HepG2 (cell line): ENCODE results near the gene DMAC1. TPM values are rescaled to one million over a fixed set of nuclear protein-coding genes. Genes with fewer than 3 reads are reported as not detected.

Source experiments
- ATF4 ChIP-seq, 2 experiments: fragments of 450-650 bp in 1 of 2; sonication (generic) in 1 of 2; formaldehyde crosslinking; IDR thresholded peaks; 2 replicates each; pipeline versions ENCODE4 v1.5.0 to v1.8.0; 2020 to 2022; ENCODE audit warnings: mild to moderate bottlenecking in 1 of 2, missing genetic modification reagents in 1 of 2
- DDIT3 ChIP-seq: sonication (generic); formaldehyde crosslinking; IDR thresholded peaks from 2 replicates; pipeline ENCODE4 v1.4.0; 2020; ENCODE audit warnings: mild to moderate bottlenecking, missing genetic modification reagents
- HNF1A ChIP-seq, 2 experiments: sonication (generic) in 1 of 2; formaldehyde crosslinking in 1 of 2; IDR thresholded peaks; 2 replicates each; pipeline versions ENCODE4 v1.4.0 to v1.6.1; 2016 to 2020; ENCODE audit warnings: borderline replicate concordance in 1 of 2, low read depth in 1 of 2, mild to moderate bottlenecking in 1 of 2, missing genetic modification reagents in 1 of 2
- IRF2 ChIP-seq: IDR thresholded peaks from 2 replicates; pipeline ENCODE4 v1.6.1; 2018; ENCODE audit warnings: missing genetic modification reagents, missing compliant biosample characterization
- IRX3 ChIP-seq: sonication (generic); formaldehyde crosslinking; IDR thresholded peaks from 2 replicates; pipeline ENCODE4 v1.8.1; 2023; ENCODE audit warnings: mild to moderate bottlenecking, low read depth, missing genetic modification reagents, borderline replicate concordance
- NAIF1 ChIP-seq: sonication (generic); formaldehyde crosslinking; IDR thresholded peaks from 2 replicates; pipeline ENCODE4 v1.5.0; 2020; ENCODE audit warnings: mild to moderate bottlenecking, missing genetic modification reagents, borderline replicate concordance
- SYNCRIP ChIP-seq: fragments of 200-400 bp; formaldehyde crosslinking; IDR thresholded peaks from 2 replicates; pipeline ENCODE4 v1.6.1; 2018; ENCODE audit warnings: mild to moderate bottlenecking, low read depth, low read length; ENCODE audit not compliant: insufficient read depth
- XBP1 ChIP-seq: sonication (generic); formaldehyde crosslinking; IDR thresholded peaks from 2 replicates; pipeline ENCODE4 v1.5.0; 2020; ENCODE audit warnings: missing genetic modification reagents
- ZEB1 ChIP-seq: IDR thresholded peaks from 2 replicates; pipeline ENCODE4 v1.6.1; 2012; ENCODE audit warnings: mild to moderate bottlenecking, low read depth, inconsistent platforms; ENCODE audit not compliant: insufficient replicate concordance
- ZNF121 ChIP-seq: sonication (generic); formaldehyde crosslinking; IDR thresholded peaks from 2 replicates; pipeline ENCODE4 v1.5.0; 2020; ENCODE audit warnings: mild to moderate bottlenecking, missing genetic modification reagents
- polyA plus RNA-seq, 8 experiments: library from polyadenylated mRNA; depleted of rRNA in 3 of 8; stranded (reverse) in 7 of 8; unstranded in 1 of 8; fragments of >200 nt; fragmentation: Illumina TruSeq in 4 of 8; extraction: Trizol in 4 of 8; gene quantifications; 2 replicates each; pipeline versions ENCODE4 v1.2.1 to v1.2.3, GENCODE V29; 2011 to 2016; ENCODE audit warnings: low read depth in 4 of 8, missing spikeins in 1 of 8, mixed read lengths in 1 of 8; ENCODE audit not compliant: insufficient read depth in 1 of 8
- total RNA-seq, 5 experiments: library from RNA; depleted of rRNA; stranded (reverse); fragments of >200 nt; fragmentation: Illumina TruSeq; extraction: Trizol; gene quantifications; 2 replicates each; pipeline ENCODE4 v1.2.3, GENCODE V29; 2016; ENCODE audit warnings: low read depth in 1 of 5
- TF ChIP-seq, protein P1 (sequence below): sonication (generic); formaldehyde crosslinking; IDR thresholded peaks from 2 replicates; pipeline ENCODE4 v1.4.0; 2020; ENCODE audit warnings: missing genetic modification reagents, borderline replicate concordance
- TF ChIP-seq, protein P2 (sequence below): sonication (generic); formaldehyde crosslinking; IDR thresholded peaks from 2 replicates; pipeline ENCODE4 v1.8.1; 2023; ENCODE audit warnings: missing genetic modification reagents, mild to moderate bottlenecking, borderline replicate concordance
- TF ChIP-seq, protein P3 (sequence below): sonication (generic); formaldehyde crosslinking; IDR thresholded peaks from 2 replicates; pipeline ENCODE4 v1.5.1; 2020; ENCODE audit warnings: mild to moderate bottlenecking, missing genetic modification reagents, moderate library complexity

Gene DMAC1
- total and polyA plus RNA-seq, 2 of the 13 experiments (the other 11 are each of a cell fraction or from before 2014, with no cell fraction given): 44.3 to 72.9 TPM

DNA sequence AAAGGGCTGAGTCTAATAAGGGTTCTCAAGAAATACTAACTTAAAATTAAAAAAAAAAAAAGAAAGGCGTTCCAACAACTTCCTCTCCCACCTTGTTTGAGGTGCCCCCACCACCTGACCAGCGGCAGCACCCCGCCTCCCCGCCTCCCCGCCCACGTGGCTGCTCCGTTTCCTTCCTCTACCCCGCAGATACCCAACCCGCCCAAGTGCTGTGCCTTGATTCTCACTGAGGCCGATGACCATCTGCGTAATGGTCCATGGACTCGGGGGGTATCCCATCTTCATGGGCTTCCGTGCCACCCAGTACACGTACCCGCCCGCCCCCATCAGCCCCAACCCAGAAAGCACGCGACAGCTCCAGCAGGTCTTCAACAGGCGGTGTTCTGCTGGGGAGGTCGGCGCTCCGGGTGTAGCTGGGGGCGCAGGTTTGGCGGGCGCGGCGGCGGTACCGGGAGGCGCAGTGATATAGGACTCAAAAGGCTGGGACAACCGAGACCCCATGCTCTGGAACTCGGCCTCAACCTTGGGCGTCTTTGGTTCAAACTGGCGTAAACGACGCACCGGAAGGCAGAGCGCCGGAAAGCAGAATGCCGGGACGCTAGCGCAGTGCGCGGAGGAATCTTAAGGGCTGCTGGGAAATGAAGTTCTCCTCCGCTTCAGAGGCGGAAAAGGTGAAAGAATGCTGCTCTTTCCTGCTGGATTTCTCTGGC lies at the start of gene DMAC1 (continued):
- TF ChIP-seq IRF2 (CRISPR knock-in tag) (peak; percentile 86), ZNF121 (CRISPR knock-in tag) (no peak), SYNCRIP (no peak), ZEB1 (no peak), ATF4 (CRISPR knock-in tag; IDR thresholded peaks at IDR 0.05) (no peak), DDIT3 (CRISPR knock-in tag) (no peak), NAIF1 (CRISPR knock-in tag) (peak; percentile 99), IRX3 (CRISPR knock-in tag) (no peak), XBP1 (CRISPR knock-in tag) (no peak), HNF1A (IDR thresholded peaks at IDR 0.05; ENCODE audit: low read depth) (no peak), HNF1A (CRISPR knock-in tag; IDR thresholded peaks at IDR 0.05; ENCODE audit: borderline replicate concordance) (no peak)
- TF ChIP-seq, protein P1, sequence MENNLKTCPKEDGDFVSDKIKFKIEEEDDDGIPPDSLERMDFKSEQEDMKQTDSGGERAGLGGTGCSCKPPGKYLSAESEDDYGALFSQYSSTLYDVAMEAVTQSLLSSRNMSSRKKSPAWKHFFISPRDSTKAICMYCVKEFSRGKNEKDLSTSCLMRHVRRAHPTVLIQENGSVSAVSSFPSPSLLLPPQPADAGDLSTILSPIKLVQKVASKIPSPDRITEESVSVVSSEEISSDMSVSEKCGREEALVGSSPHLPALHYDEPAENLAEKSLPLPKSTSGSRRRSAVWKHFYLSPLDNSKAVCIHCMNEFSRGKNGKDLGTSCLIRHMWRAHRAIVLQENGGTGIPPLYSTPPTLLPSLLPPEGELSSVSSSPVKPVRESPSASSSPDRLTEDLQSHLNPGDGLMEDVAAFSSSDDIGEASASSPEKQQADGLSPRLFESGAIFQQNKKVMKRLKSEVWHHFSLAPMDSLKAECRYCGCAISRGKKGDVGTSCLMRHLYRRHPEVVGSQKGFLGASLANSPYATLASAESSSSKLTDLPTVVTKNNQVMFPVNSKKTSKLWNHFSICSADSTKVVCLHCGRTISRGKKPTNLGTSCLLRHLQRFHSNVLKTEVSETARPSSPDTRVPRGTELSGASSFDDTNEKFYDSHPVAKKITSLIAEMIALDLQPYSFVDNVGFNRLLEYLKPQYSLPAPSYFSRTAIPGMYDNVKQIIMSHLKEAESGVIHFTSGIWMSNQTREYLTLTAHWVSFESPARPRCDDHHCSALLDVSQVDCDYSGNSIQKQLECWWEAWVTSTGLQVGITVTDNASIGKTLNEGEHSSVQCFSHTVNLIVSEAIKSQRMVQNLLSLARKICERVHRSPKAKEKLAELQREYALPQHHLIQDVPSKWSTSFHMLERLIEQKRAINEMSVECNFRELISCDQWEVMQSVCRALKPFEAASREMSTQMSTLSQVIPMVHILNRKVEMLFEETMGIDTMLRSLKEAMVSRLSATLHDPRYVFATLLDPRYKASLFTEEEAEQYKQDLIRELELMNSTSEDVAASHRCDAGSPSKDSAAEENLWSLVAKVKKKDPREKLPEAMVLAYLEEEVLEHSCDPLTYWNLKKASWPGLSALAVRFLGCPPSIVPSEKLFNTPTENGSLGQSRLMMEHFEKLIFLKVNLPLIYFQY: no peak
- TF ChIP-seq, protein P2, sequence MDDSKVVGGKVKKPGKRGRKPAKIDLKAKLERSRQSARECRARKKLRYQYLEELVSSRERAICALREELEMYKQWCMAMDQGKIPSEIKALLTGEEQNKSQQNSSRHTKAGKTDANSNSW (CRISPR knock-in tag): no peak
- TF ChIP-seq, protein P3, sequence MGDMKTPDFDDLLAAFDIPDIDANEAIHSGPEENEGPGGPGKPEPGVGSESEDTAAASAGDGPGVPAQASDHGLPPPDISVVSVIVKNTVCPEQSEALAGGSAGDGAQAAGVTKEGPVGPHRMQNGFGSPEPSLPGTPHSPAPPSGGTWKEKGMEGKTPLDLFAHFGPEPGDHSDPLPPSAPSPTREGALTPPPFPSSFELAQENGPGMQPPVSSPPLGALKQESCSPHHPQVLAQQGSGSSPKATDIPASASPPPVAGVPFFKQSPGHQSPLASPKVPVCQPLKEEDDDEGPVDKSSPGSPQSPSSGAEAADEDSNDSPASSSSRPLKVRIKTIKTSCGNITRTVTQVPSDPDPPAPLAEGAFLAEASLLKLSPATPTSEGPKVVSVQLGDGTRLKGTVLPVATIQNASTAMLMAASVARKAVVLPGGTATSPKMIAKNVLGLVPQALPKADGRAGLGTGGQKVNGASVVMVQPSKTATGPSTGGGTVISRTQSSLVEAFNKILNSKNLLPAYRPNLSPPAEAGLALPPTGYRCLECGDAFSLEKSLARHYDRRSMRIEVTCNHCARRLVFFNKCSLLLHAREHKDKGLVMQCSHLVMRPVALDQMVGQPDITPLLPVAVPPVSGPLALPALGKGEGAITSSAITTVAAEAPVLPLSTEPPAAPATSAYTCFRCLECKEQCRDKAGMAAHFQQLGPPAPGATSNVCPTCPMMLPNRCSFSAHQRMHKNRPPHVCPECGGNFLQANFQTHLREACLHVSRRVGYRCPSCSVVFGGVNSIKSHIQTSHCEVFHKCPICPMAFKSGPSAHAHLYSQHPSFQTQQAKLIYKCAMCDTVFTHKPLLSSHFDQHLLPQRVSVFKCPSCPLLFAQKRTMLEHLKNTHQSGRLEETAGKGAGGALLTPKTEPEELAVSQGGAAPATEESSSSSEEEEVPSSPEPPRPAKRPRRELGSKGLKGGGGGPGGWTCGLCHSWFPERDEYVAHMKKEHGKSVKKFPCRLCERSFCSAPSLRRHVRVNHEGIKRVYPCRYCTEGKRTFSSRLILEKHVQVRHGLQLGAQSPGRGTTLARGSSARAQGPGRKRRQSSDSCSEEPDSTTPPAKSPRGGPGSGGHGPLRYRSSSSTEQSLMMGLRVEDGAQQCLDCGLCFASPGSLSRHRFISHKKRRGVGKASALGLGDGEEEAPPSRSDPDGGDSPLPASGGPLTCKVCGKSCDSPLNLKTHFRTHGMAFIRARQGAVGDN (CRISPR knock-in tag): peak; percentile 89
